Measurements from ENCODE around the gene NUDT1. TPM values are rescaled to one million over a fixed set of nuclear protein-coding genes. Genes with fewer than 3 reads are reported as not detected.

Gene NUDT1
- polyA plus RNA-seq, 3 donors from 2014 or later: 63.0 to 74.3 (median 67.4) TPM

DNA sequence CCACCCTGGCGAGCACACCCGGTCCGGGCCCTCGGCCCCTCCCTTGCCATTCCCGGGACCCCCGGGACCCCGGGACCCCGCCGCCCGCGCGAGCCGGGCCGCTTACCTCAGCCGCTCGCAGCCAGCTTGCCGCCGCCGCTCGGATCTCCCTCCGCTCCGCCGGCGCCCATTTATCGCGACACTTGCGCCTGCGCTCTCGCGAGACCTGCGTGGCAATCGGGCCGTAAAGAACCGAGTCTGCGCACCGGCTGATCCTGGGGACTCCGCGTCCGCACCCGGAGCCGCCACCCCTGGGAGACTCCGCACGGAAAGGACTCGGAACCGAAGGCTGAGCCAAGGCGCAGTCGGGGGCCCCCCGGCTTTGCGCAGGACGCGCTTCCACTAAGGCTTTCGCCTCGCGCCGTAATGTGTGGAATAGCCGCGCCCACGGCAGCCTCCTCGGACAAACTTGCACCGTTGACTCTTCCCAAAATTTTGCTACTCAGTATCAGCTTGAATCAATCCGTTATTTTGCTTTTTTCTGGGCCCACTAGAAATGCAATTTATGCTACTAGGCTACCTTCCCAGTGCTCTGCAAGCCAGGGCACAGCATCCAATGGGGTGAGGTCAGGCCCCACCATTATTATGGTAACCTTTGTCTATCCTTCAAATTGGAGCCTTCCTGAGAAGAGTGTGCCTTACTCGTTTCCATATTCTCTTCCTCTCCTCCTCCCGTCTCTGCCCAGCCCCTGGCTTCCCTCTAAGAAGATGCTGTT lies 9.1 kb upstream of the NUDT1 start, which contains the start of gene MAD1L1:
Gene MAD1L1, minus strand, starts transcription at position 180 of the 755 bp plus-strand sequence. CDS start 2,812 bp downstream, outside the sequence.
- H3K27ac Mint-ChIP-seq: peak within 1 kb of the TSS; percentile 73 to 89 (median 84)
- no peaks in the 10 kb centered on the region for H3K9me3 Mint-ChIP-seq
- H3K4me1 Mint-ChIP-seq: peaks cover 34 to 49% of the 10 kb centered on the region in 2 donors
- H3K4me3 Mint-ChIP-seq: peak within 1 kb of the TSS; percentile 93 to 96 (median 95)
- peaks cover 2 to 4% (median 3%) of the 10 kb centered on the region in 3 donors for H3K27me3 Mint-ChIP-seq (ENCODE audit: low read depth in 3 of 3)
- peaks cover 4 to 10% (median 9%) of the 10 kb centered on the region in 3 donors for H3K36me3 Mint-ChIP-seq
- DNase-seq: peak; percentile 83 to 88 (median 87)

DNA sequence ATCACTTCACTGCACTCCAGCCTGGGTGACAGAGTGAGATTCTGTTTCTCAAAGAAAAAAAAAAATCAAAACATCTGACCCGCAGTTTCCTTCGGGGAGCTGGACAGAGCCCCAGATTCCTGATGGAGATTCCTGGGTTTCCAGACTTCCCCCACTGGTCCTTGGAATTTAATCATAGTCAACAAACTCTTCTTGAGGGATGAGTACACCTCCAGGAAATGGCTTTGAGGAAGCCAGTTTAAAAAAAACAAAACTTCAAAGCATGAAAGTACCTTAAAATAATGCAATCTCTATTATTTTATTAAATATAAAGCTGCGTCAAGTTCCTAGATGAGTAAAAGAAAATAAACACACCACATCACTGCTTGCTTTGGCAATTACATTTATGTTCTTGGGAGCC lies 8.1 kb upstream of the NUDT1 start:
- Mint-ChIP-seq H3K9me3 (no peaks in the 10 kb centered on the region), H3K4me3 (peak overlapping the region; percentile 53 to 70 (median 65)), H3K36me3 (peaks cover 4 to 10% (median 9%) of the 10 kb centered on the region in 3 donors), H3K27me3 (ENCODE audit: low read depth in 3 of 3) (peaks cover 2 to 4% (median 3%) of the 10 kb centered on the region in 3 donors), H3K4me1 (peaks cover 34 to 49% of the 10 kb centered on the region in 2 donors), H3K27ac (peak overlapping the region in 2 of 6 donors; percentile 28 to 72)
- no peak for DNase-seq

DNA sequence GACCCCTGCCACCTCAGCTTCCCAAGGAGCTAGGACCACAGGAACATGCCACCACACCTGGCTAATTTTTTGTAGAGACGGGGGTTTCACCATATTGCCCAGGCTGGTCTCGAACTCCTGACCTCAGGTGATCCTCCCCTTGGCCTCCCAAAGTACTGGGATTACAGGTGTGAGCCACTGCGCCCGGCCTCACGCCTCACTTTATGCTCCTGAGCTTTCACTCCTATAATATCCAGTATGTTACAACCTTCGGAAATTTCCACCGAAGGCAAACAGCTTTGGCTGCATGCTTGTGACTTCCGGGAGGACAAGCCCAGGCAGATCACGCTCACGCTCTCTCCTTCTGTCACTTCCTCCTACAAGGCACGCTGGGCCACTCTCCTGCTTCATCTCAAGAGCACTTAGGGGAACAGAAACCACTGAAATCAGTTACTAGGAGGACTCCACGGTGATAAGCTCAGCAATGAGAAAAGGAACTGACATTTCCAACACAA lies 4.9 kb upstream of the NUDT1 start:
- peaks cover 4 to 10% (median 9%) of the 10 kb centered on the region in 3 donors for H3K36me3 Mint-ChIP-seq
- no peaks in the 10 kb centered on the region for H3K9me3 Mint-ChIP-seq
- peak overlapping the region in 1 of 6 donors; percentile 1 for H3K27ac Mint-ChIP-seq
- no peak overlapping the region for H3K4me3 Mint-ChIP-seq
- peaks cover 15 to 26% of the 10 kb centered on the region in 2 donors for H3K4me1 Mint-ChIP-seq
- peaks cover 2 to 6% (median 3%) of the 10 kb centered on the region in 3 donors for H3K27me3 Mint-ChIP-seq (ENCODE audit: low read depth in 3 of 3)
- DNase-seq: no peak

DNA sequence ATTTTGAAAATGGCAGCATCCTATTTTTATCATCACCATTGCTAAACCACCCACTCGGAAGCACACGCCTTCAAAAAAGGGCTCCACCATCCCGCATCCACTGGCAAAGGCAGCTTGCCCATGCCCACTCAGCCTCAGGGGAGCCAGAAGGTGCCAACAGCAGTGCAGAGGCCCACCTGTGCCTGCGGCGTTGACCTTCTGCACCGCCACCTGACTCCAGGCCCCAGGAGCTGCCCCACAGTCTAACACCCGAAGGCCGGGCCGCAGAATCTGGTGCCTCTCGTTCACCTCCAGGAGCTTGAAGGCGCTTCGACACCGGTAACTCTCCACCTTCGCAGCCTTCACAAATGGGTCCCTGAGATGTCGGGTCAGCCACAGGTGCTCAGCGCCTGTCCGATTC lies 2.8 kb upstream of the NUDT1 start:
- peak overlapping the region in 1 of 5 donors; percentile 15 for H3K4me3 Mint-ChIP-seq
- H3K27ac Mint-ChIP-seq: no peak overlapping the region
- peaks cover 4 to 10% (median 9%) of the 10 kb centered on the region in 3 donors for H3K36me3 Mint-ChIP-seq
- DNase-seq: no peak
- peaks cover 16 to 21% of the 10 kb centered on the region in 2 donors for H3K4me1 Mint-ChIP-seq
- H3K9me3 Mint-ChIP-seq: no peaks in the 10 kb centered on the region
- peaks cover 2 to 4% (median 3%) of the 10 kb centered on the region in 3 donors for H3K27me3 Mint-ChIP-seq (ENCODE audit: low read depth in 3 of 3)

DNA sequence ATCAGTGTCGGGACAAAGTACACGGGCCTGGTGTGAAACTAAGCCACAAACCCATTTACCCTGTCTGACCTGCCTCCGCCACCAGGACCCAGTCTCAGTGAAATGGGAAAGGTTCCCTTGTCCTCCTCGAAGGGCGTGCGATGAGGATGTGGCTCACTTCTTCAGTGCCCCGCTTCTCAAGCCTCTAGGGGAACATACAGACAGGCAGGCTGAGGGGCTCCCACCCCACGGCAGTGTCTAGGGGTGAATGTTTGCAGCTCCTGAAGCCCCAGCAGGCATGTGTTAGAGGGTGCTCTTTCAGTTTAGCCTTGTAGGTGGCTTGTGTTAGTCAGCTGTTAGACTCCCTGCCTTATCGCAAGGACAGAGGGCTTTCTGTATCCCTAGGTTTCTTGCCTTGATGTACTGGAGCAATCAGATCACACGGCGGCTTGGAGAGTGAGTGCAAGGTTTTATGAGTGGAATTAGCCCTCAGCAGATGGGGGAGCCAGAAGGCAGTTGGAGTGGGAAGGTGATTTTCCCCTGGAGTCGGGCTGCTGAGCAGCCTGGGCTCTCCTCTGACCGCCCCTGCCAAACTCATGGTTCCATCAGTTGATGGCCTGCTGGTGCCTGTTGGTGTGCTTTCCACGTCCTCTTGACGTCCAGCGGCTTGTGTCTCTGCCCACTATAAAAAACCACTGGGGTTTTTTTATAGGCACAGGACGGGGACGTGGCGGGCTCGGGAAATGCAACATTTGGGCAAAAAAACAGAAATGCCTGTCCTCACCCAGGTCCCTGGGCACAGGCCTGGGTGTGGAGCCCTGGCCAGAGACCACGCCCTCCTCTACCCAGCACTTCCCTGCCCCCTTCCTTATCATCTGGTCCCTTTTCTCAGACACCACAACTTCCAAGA lies 759 bp downstream of the NUDT1 start:
- Mint-ChIP-seq H3K9me3 (no peaks in the 10 kb centered on the region), H3K27me3 (ENCODE audit: low read depth in 3 of 3) (peaks cover 0 to 5% (median 2%) of the 10 kb centered on the region in 3 donors), H3K4me1 (peaks cover 20 to 26% of the 10 kb centered on the region in 2 donors), H3K4me3 (peak overlapping the region; percentile 87 to 96 (median 93)), H3K27ac (peak overlapping the region; percentile 81 to 92 (median 86)), H3K36me3 (peaks cover 0 to 3% (median 0%) of the 10 kb centered on the region in 3 donors)
- DNase-seq: peak in 2 of 3 donors; percentile 10 to 17

DNA sequence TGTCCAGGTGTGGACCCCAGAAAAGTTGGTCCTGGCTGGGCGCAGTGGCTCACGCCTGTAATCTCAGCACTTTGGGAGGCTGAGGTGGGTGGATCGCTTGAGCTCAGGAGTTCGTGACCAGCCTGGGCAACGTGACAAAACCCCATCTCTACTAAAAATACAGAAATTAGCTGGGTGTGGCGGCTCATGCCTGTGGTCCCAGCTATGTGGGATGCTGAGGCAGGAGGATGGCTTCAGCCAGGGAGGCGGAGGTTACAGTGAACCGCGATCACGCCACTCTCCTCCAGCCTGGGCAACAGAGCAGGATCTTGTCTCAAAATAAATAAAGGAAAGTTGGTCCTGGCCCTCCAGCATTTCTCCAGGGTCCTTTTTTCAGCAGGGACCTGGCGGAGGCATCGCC lies 1.4 kb downstream of the NUDT1 start:
- Mint-ChIP-seq H3K36me3 (peaks cover 0 to 3% (median 0%) of the 10 kb centered on the region in 3 donors), H3K4me3 (peak overlapping the region; percentile 27 to 96 (median 59)), H3K27me3 (ENCODE audit: low read depth in 3 of 3) (peaks cover 0 to 5% (median 2%) of the 10 kb centered on the region in 3 donors), H3K4me1 (peaks cover 27 to 31% of the 10 kb centered on the region in 2 donors), H3K27ac (peak overlapping the region in 1 of 6 donors; percentile 49), H3K9me3 (no peaks in the 10 kb centered on the region)
- DNase-seq: no peak

DNA sequence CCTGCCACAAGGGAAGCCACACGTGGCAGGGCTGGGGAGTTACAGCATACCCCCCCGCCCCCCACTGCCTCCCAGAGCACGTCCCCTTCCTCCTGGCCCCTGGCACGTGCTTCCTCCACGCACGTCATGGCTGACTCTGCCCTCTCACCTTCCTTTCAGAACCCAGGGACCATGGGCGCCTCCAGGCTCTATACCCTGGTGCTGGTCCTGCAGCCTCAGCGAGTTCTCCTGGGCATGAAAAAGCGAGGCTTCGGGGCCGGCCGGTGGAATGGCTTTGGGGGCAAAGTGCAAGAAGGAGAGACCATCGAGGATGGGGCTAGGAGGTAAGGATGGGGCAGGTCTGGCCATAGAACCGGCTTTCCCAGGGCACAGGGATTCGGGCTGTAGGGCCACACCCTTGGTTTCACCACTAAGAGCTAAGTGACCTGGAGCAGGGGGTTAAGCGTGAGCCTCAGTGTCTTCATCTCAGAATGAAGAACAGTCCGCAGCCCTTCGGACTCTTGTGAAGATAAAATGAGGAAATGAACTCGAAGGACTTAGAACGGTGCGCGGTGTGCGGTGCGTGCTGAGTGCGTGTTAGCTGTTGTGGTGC lies 2.5 kb downstream of the NUDT1 start:
- Mint-ChIP-seq H3K4me3 (peak overlapping the region in 2 of 5 donors; percentile 21 to 24), H3K4me1 (peaks cover 37 to 41% of the 10 kb centered on the region in 2 donors), H3K27me3 (ENCODE audit: low read depth in 3 of 3) (peaks cover 0 to 5% (median 2%) of the 10 kb centered on the region in 3 donors), H3K36me3 (peaks cover 0 to 8% (median 5%) of the 10 kb centered on the region in 3 donors), H3K27ac (peak overlapping the region in 1 of 6 donors; percentile 41), H3K9me3 (no peaks in the 10 kb centered on the region)
- DNase-seq: no peak

DNA sequence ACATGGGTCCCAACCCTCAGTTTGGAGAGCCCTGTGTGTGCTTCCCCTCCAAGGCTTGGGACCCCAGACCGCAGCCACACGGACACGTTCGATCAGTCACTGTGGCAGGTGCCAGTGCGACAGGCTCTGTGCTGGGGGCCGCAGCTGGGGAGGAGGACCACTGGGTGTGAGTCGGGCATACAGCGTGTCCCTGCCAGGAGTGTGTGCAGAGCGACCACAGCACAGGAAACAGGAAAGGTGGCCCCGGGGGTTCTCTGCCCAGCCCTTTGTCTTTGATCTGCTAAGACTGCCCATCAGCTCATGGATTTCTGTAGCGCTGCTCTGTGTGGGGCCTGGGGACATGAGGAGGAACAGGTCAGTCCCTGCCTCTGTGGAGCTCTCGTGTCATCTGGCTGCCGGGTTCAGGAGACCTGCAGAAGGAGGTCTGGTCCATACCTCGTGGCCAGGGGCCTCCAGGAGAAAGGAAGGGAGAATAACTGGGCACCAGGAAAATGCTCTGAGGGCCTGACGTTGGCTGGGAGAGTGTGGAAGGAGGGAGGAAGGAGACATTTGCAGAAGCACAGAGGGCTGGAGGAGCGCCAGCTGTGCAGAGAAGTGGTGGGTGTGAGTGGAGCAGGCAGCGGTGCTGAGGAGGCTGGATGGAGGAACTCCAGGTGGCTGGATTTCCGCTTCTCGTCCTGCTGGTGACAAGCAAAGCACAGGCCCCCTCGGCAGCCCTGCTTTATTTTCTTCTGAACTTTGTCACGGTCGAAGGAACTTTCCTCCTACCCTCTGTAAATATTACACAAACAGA lies 4.1 kb downstream of the NUDT1 start:
- Mint-ChIP-seq H3K4me3 (peak overlapping the region in 4 of 5 donors; percentile 38 to 63 (median 52)), H3K27me3 (ENCODE audit: low read depth in 3 of 3) (peaks cover 0 to 5% (median 2%) of the 10 kb centered on the region in 3 donors), H3K4me1 (peaks cover 41 to 42% of the 10 kb centered on the region in 2 donors), H3K27ac (no peak overlapping the region), H3K36me3 (peaks cover 0 to 8% (median 5%) of the 10 kb centered on the region in 3 donors), H3K9me3 (no peaks in the 10 kb centered on the region)
- DNase-seq: no peak

DNA sequence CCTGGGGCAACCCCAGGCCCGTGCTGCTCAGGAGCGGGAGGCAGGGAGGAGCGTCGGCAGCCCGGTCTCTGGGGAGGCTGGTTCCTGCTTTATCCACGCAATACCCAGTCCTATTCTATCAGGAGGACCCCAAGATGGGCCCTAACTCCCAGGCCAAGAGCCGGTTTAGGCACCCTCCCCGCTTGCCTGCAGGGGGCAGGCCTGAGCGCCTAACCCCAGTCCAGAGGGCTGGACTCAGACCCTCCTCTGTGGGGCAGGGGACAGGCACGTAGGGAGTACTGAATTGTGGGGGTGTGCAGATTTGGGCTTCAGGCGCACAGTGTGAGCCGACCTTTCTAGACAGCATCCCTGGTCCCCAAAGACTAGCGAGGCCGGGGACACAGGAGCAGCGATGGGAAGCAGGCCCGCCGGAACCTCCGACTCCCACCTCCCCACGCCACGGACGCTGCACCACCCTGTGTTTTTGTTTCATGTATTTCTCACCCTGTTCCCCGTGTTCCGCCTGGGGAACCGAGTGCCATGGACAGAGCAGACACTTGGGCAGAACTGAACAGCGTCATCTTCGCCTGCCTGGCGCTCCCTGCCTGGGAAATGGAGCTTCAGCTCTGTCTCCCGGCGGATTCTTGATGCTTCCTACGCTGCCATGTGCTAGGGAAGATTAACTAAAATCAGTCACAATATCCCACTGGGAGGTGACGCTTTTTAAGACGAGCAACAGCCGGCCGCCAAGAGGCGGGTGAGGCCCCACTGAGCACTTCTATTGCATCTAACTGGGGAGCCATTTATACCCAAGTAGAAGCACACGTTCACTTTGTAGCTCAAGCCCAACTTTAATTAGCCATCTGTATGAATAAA lies 5.3 kb downstream of the NUDT1 start:
- peaks cover 0 to 8% (median 5%) of the 10 kb centered on the region in 3 donors for H3K36me3 Mint-ChIP-seq
- H3K27me3 Mint-ChIP-seq (ENCODE audit: low read depth in 3 of 3): peaks cover 0 to 2% (median 2%) of the 10 kb centered on the region in 3 donors
- no peak for DNase-seq
- no peak overlapping the region for H3K27ac Mint-ChIP-seq
- peak overlapping the region in 2 of 5 donors; percentile 36 to 53 for H3K4me3 Mint-ChIP-seq
- H3K9me3 Mint-ChIP-seq: no peaks in the 10 kb centered on the region
- H3K4me1 Mint-ChIP-seq: peaks cover 44 to 47% of the 10 kb centered on the region in 2 donors

DNA sequence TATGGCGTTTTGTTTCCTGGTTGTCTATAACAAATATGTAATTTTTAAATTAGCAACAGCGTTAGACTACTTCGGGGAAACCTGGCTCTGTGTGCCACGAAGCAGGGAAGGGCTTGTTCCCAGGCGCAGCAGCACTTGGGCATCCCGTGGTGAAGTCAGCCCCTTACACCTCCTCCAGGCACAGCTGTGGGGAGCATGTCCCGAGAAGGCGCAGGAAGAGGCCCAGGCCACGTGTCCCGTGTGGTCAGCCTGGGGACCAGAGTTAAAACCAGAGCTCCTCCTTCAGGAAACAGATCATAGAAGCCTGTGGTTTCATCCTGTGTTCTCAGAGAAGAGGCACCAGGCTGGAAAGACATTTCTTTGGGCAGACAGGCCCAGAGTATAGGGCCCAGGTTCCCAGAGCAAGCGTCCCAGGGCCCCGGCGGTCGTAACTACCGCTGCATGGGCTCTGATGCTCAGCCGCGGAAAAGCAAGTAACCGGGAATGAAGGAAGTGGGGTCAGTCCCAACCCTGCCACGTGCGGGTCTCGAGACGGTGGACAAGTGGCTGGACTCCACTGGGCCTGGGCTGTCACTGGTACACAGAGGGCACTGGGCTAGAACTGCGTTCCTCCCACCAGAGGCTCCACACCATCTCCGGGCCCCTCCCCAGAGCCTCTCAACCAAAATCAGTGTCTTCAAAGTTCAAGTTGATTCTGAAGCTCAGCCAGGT lies 7.1 kb downstream of the NUDT1 start:
- H3K4me1 Mint-ChIP-seq: peaks cover 41% of the 10 kb centered on the region in 2 donors
- H3K36me3 Mint-ChIP-seq: peaks cover 0 to 8% (median 5%) of the 10 kb centered on the region in 3 donors
- H3K4me3 Mint-ChIP-seq: peak overlapping the region; percentile 66 to 83 (median 77)
- peaks cover under 1 to 2% (median 2%) of the 10 kb centered on the region in 3 donors for H3K27me3 Mint-ChIP-seq (ENCODE audit: low read depth in 3 of 3)
- H3K27ac Mint-ChIP-seq: peak overlapping the region; percentile 66 to 89 (median 82)
- H3K9me3 Mint-ChIP-seq: no peaks in the 10 kb centered on the region
- peak; percentile 46 to 55 (median 50) for DNase-seq

DNA sequence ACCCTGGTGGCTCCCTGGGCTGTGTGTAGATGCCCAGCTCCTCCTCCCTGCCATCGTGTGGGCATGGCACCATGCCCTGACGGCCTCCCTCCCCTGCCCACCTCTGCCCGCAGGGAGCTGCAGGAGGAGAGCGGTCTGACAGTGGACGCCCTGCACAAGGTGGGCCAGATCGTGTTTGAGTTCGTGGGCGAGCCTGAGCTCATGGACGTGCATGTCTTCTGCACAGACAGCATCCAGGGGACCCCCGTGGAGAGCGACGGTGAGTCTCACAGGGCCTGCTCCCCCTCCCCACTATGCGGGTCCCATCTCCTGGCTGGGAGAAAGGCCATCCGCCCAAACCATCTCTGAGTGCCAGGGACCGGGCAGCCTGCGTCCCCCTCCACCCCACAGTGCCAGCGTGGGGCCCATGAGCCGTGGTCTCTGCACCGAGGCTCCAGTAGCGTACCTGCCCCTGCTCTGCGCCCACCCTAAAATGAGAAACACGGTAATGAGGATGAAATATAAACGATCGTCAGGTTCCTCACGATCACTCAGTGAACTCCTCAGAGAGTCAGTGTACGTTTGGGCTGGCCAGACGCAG lies 7.8 kb downstream of the NUDT1 start:
- no peak for DNase-seq
- H3K4me3 Mint-ChIP-seq: peak overlapping the region in 1 of 5 donors; percentile 29
- peak overlapping the region in 2 of 6 donors; percentile 16 to 42 for H3K27ac Mint-ChIP-seq
- H3K27me3 Mint-ChIP-seq (ENCODE audit: low read depth in 3 of 3): peaks cover 1 to 2% (median 2%) of the 10 kb centered on the region in 3 donors
- H3K36me3 Mint-ChIP-seq: peaks cover 0 to 8% (median 5%) of the 10 kb centered on the region in 3 donors
- peaks cover 39 to 41% of the 10 kb centered on the region in 2 donors for H3K4me1 Mint-ChIP-seq
- H3K9me3 Mint-ChIP-seq: no peaks in the 10 kb centered on the region
